ENCODE measurements around the gene KRT13. TPM values are rescaled to one million over a fixed set of nuclear protein-coding genes. Genes with fewer than 3 reads are reported as not detected.

The KRT13 gene
- total and polyA plus RNA-seq, 2 donors (not counting 1 experiment from before 2014, with no cell fraction given) = not detected

DNA sequence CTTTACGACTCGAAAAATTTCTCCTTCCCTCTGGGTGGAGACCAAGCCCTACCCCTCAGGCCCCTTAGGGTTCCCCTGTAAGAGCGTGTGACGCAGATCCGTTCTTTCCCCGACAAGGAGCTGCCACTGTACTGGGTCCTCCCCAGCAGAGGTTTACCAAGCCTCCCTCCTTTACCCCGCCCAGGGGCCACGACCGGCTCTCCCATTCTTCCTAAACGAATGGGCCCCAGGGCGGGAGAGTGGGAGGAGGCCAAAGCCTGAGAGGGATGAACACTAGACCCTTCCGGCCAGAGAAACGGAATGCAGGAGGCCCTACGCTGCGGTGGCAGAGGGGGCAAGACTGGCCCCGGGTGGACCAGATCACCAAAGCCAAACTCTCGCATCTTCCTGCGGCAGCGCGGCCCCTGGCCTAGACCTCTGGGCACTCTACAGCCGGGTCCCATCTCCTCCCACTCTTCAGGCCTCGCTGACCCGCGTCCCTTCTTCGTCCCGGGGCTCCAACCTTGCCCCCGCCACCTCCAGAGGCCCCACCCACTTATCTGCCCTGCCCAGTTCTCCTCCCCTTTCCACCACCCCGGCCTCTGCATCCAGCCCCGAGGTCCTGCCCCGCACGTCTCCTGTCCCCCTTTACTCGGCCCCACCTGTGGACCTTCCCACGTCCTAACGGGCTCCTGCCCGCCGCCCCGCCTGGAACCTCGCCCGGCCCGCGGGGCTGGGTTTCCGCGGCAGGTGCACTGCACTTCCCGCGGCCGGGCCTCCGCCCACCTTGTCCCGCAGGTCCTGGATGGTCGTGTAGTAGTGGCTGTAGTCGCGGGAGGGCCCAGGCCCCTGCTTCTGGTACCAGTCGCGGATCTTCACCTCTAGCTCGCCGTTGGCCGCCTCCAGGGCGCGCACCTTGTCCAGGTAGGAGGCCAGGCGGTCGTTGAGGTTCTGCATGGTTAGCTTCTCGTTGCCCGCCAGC is 21.9 kb upstream of the KRT13 start:
- Histone ChIP-seq H2AFZ (ENCODE audit: insufficient read depth, low read depth, low read length, poor library complexity, severe bottlenecking) (peak overlapping the region; percentile 56), H3K27me3 (replicated peaks in 1 of 4; ENCODE audit: control extremely low read depth in 1 of 4, control insufficient read depth in 3 of 4, insufficient read depth in 4 of 4, low read length in 3 of 4) (peaks cover 0 to 49% (median 16%) of the 10 kb centered on the region in 4 experiments), H3K9ac (ENCODE audit: low read length) (peak overlapping the region; percentile 29), H3K79me2 (ENCODE audit: control insufficient read depth, insufficient read depth, low read length) (no peaks in the 10 kb centered on the region), H3K4me3 (ENCODE audit: control extremely low read depth in 1 of 5, extremely low read depth in 1 of 5, insufficient read depth in 1 of 5, low read depth in 2 of 5, low read length in 4 of 5) (peak overlapping the region in 3 of 5 experiments; percentile 1 to 19 (median 19)), H4K20me1 (ENCODE audit: control insufficient read depth, insufficient read depth, low read length, poor library complexity, severe bottlenecking) (no peaks in the 10 kb centered on the region), H3K27ac (ENCODE audit: low read length in 2 of 2) (no peak overlapping the region), H3K9me3 (ENCODE audit: control extremely low read depth in 1 of 3, control insufficient read depth in 2 of 3, insufficient read depth in 1 of 3, low read length in 2 of 3) (peaks cover 0 to 7% (median 0%) of the 10 kb centered on the region in 3 donors), H3K4me2 (replicated peaks; ENCODE audit: low read depth, low read length, poor library complexity, severe bottlenecking) (peak overlapping the region; percentile 71), H3K36me3 (replicated peaks in 1 of 2; ENCODE audit: control extremely low read depth in 1 of 2, control insufficient read depth in 1 of 2, extremely low read depth in 1 of 2, insufficient read depth in 2 of 2, low read length in 1 of 2) (no peaks in the 10 kb centered on the region), H3K4me1 (ENCODE audit: control insufficient read depth in 2 of 2, insufficient read depth in 2 of 2, low read length in 2 of 2) (peaks cover 13 to 16% of the 10 kb centered on the region in 2 donors)
- Mint-ChIP-seq H3K4me3 (peak overlapping the region; percentile 45), H3K27ac (no peak overlapping the region), H3K4me1 (peaks cover 9% of the 10 kb centered on the region), H3K9me3 (ENCODE audit: insufficient read depth) (no peaks in the 10 kb centered on the region), H3K27me3 (peaks cover 49% of the 10 kb centered on the region)
- ATAC-seq (ENCODE audit: low read depth) = no peak
- WGBS (ENCODE audit: insufficient coverage) = 11% methylated on average over 61 of the region's 62 CpGs
- peak; percentile 17 for DNase-seq
- CTCF ChIA-PET = no interaction called here
- POLR2A ChIA-PET = no interaction called here
- intact Hi-C loops (cut with micrococcal nuclease) = no loop called here
- no peak for TF ChIP-seq CTCF (IDR thresholded peaks at IDR 0.05)
- TF ChIP-seq EZH2 (IDR thresholded peaks at IDR 0.05; ENCODE audit: borderline replicate concordance, insufficient read depth, low read depth, low read length, poor library complexity, severe bottlenecking) = peak; percentile 78

GRCh38 chr17:41524261-41524660 is 18.8 kb upstream of the KRT13 start:
- no peak for DNase-seq
- TF ChIP-seq CTCF (IDR thresholded peaks at IDR 0.05) (no peak), EZH2 (IDR thresholded peaks at IDR 0.05; ENCODE audit: borderline replicate concordance, insufficient read depth, low read depth, low read length, poor library complexity, severe bottlenecking) (no peak)
- peaks cover 40% of the 10 kb centered on the region for H3K27me3 Mint-ChIP-seq
- 92% methylated on average over 10 of the region's 11 CpGs for whole genome bisulfite sequencing (ENCODE audit: insufficient coverage)
- no peak overlapping the region for H3K4me3 Mint-ChIP-seq
- no peaks in the 10 kb centered on the region for H3K9me3 Mint-ChIP-seq (ENCODE audit: insufficient read depth)
- Histone ChIP-seq H4K20me1 (ENCODE audit: control insufficient read depth, insufficient read depth, low read length, poor library complexity, severe bottlenecking) (no peaks in the 10 kb centered on the region), H3K4me1 (ENCODE audit: control insufficient read depth in 2 of 2, insufficient read depth in 2 of 2, low read length in 2 of 2) (peaks cover 13 to 16% of the 10 kb centered on the region in 2 donors), H3K4me2 (replicated peaks; ENCODE audit: low read depth, low read length, poor library complexity, severe bottlenecking) (no peak overlapping the region), H2AFZ (ENCODE audit: insufficient read depth, low read depth, low read length, poor library complexity, severe bottlenecking) (no peak overlapping the region), H3K79me2 (ENCODE audit: control insufficient read depth, insufficient read depth, low read length) (no peaks in the 10 kb centered on the region), H3K9ac (ENCODE audit: low read length) (no peak overlapping the region), H3K9me3 (ENCODE audit: control extremely low read depth in 1 of 3, control insufficient read depth in 2 of 3, insufficient read depth in 1 of 3, low read length in 2 of 3) (peaks cover 0 to 7% (median 0%) of the 10 kb centered on the region in 3 donors), H3K36me3 (replicated peaks in 1 of 2; ENCODE audit: control extremely low read depth in 1 of 2, control insufficient read depth in 1 of 2, extremely low read depth in 1 of 2, insufficient read depth in 2 of 2, low read length in 1 of 2) (no peaks in the 10 kb centered on the region), H3K27me3 (replicated peaks in 1 of 4; ENCODE audit: control extremely low read depth in 1 of 4, control insufficient read depth in 3 of 4, insufficient read depth in 4 of 4, low read length in 3 of 4) (peaks cover 0 to 31% (median 7%) of the 10 kb centered on the region in 4 experiments), H3K27ac (ENCODE audit: low read length in 2 of 2) (no peak overlapping the region), H3K4me3 (ENCODE audit: control extremely low read depth in 1 of 5, extremely low read depth in 1 of 5, insufficient read depth in 1 of 5, low read depth in 2 of 5, low read length in 4 of 5) (no peak overlapping the region)
- ATAC-seq (ENCODE audit: low read depth) = no peak
- CTCF ChIA-PET = no interaction called here
- H3K4me1 Mint-ChIP-seq = peaks cover 8% of the 10 kb centered on the region
- intact Hi-C loops (cut with micrococcal nuclease) = no loop called here
- POLR2A ChIA-PET = no interaction called here
- no peak overlapping the region for H3K27ac Mint-ChIP-seq

Data from B cell (primary cell).